ENCODE measurements around the gene FALEC. TPM values are rescaled to one million over a fixed set of nuclear protein-coding genes. Genes with fewer than 3 reads are reported as not detected.

Gene FALEC
- total and polyA plus RNA-seq, 10 donors = 0.20 to 1.9 (median 0.63) TPM; not detected in 6

DNA sequence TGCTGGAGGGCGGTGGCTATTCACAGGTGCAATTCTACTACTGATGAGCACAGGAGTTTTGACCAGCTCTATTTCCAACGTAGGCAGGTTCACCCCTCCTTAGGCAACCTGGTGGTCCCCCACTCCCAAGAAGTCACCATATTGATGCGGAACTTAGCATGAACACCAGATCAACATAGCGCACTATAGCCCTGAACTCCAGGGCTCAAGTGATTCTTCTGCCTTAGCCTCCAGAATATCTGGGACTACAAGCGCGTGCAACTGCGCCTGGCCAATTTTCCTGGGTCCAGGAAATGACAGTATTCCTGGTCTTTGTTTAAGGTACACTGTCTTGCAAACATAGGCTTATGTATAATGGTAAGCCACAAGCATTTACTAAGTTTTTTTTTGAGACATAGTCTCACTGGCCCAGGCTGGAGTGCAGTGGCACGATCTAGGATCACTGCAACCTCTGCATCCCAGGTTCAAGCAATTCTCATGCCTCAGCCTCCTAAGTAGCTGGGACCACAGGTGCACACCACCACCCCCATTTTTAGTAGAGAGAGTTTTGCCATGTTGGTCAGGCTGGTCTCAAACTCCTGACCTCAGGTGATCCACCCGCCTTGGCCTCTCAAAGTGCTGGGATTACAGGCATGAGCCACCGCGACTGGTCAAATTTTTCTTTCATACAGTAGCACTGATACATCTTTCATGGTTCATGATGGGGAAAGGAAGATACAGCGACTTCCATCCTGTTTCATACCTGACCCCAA is 51.2 kb downstream of the FALEC start:
- Histone ChIP-seq H3K4me3 (peak overlapping the region in 5 of 8 donors; percentile 33 to 70 (median 37)), H3K27me3 (replicated peaks in 1 of 7) (no peaks in the 10 kb centered on the region), H3K27ac (peak overlapping the region; percentile 93 to 100 (median 100)), H3K9me3 (no peaks in the 10 kb centered on the region), H3K4me1 (peaks cover 84 to 100% (median 99%) of the 10 kb centered on the region in 6 donors), H3K36me3 (peaks cover 0 to 31% (median 11%) of the 10 kb centered on the region in 6 donors)
- intact Hi-C loops (cut with DNase I; ENCODE audit: low total_unique reads) = no loop called here
- TF ChIP-seq POLR2AphosphoS5 (IDR thresholded peaks at IDR 0.05) (peak in 2 of 3 donors; percentile 26 to 33), POLR2A (IDR thresholded peaks at IDR 0.05) (no peak)
- TF ChIP-seq, protein P1, sequence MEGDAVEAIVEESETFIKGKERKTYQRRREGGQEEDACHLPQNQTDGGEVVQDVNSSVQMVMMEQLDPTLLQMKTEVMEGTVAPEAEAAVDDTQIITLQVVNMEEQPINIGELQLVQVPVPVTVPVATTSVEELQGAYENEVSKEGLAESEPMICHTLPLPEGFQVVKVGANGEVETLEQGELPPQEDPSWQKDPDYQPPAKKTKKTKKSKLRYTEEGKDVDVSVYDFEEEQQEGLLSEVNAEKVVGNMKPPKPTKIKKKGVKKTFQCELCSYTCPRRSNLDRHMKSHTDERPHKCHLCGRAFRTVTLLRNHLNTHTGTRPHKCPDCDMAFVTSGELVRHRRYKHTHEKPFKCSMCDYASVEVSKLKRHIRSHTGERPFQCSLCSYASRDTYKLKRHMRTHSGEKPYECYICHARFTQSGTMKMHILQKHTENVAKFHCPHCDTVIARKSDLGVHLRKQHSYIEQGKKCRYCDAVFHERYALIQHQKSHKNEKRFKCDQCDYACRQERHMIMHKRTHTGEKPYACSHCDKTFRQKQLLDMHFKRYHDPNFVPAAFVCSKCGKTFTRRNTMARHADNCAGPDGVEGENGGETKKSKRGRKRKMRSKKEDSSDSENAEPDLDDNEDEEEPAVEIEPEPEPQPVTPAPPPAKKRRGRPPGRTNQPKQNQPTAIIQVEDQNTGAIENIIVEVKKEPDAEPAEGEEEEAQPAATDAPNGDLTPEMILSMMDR (IDR thresholded peaks at IDR 0.05 in 8 of 11, conservative IDR thresholded peaks at IDR 0.05 in 3 of 11) = no peak
- WGBS, 5 donors = 72 to 79% (median 76%) methylated on average over 12 of the region's 12 CpGs
- peak; percentile 42 for DNase-seq

DNA sequence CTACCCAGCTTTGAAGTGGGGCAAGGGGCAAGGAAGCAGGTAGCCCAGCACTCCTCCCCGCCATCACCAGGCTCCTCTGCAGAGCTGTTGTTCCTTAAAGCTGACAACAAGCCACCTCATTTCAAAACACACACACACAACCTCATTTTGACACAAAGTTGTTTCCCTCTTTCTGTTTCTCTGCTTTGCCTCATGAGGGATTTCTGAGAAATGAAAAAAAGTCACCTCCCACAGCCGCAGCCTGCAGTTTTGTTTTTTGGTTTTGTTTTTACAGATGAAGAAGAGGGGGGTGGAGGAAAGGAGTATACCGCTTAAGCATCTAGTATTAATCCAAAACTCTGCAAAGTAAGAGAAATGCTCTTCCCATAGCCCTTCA is 51.8 kb downstream of the FALEC start:
- peak; percentile 86 for DNase-seq
- Histone ChIP-seq H3K9me3 (no peaks in the 10 kb centered on the region), H3K27ac (peak overlapping the region; percentile 93 to 100 (median 100)), H3K4me1 (peaks cover 89 to 100% (median 100%) of the 10 kb centered on the region in 6 donors), H3K36me3 (peaks cover 0 to 37% (median 16%) of the 10 kb centered on the region in 6 donors), H3K4me3 (peak overlapping the region; percentile 2 to 70 (median 34)), H3K27me3 (replicated peaks in 1 of 7) (no peaks in the 10 kb centered on the region)
- 2 to 12% (median 10%) methylated on average over 3 of the region's 3 CpGs for WGBS, 5 donors
- intact Hi-C loops (cut with DNase I; ENCODE audit: low total_unique reads) = no loop called here
- TF ChIP-seq, protein P1 (IDR thresholded peaks at IDR 0.05 in 8 of 11, conservative IDR thresholded peaks at IDR 0.05 in 3 of 11) = no peak
- peak in 1 of 3 donors; percentile 15 for TF ChIP-seq POLR2A (IDR thresholded peaks at IDR 0.05)
- peak in 1 of 3 donors; percentile 61 for TF ChIP-seq POLR2AphosphoS5 (IDR thresholded peaks at IDR 0.05)

DNA sequence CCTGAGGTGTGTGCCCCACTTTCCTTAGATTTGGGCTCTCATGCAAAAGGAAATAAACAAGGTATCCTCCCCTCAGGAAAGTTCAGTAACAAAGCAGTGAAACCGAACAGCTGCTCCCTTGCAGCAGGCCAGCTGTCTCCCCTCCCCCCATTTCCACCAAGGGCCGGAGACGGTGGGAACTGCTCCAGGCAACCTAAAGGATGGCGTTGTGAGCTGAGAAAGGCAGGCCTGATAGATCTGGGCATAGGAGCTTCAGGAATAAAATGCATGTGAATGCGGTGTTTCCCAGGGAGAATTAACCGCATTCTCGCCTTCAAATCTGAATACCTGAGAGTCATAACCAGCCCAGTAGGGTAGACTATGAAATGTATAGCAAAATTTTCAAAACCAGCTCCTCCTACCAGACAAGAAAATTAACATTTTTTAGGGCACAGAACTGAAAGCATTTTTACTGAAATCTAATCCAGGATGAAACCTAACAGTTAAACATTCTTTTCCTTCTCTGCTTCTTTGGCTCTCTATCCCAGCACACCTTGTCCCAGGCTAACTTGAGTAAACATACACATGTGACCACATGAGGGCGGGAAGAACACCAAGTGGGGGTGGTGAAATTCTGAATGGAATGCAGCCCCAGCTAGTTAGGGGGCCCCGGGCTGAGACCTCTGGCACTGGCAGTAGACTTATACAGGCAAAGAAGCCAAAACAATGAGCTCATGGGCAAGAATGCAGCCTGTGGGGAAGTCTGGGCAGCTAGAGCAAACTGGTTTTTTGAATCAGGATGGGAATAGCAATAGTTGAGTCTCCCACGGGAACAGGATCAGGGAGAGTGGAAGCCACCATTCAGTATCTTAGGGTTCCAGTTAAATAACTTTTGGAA is 52.4 kb downstream of the FALEC start:
- Histone ChIP-seq H3K36me3 (peaks cover 0 to 43% (median 22%) of the 10 kb centered on the region in 6 donors), H3K9me3 (no peaks in the 10 kb centered on the region), H3K4me1 (peaks cover 89 to 100% (median 100%) of the 10 kb centered on the region in 6 donors), H3K27me3 (replicated peaks in 1 of 7) (no peaks in the 10 kb centered on the region), H3K27ac (peak overlapping the region; percentile 93 to 100 (median 100)), H3K4me3 (peak overlapping the region; percentile 2 to 70 (median 34))
- peak in 2 of 3 donors; percentile 59 to 61 for TF ChIP-seq POLR2AphosphoS5 (IDR thresholded peaks at IDR 0.05)
- TF ChIP-seq, protein P1 (IDR thresholded peaks at IDR 0.05 in 8 of 11, conservative IDR thresholded peaks at IDR 0.05 in 3 of 11) = no peak
- 7 to 11% (median 9%) methylated on average over 10 of the region's 10 CpGs for whole genome bisulfite sequencing, 5 donors
- DNase-seq = peak; percentile 88
- intact Hi-C loops (cut with DNase I; ENCODE audit: low total_unique reads) = no loop called here
